Measurements from ENCODE around the gene METTL25B.
A peak's percentile ranks its signal among the peaks of the same experiment; 100 is the strongest.

METTL25B gene

GRCh38 chr1:156714830-156715229 is 13.4 kb upstream of the METTL25B start:
- in situ Hi-C loops (cut with HindIII; ENCODE audit: low pct_ligation_motif_present, low pct_unique_long_range_greater_than_20kb, low sequenced_read_pairs): no loop called here
- DNase-seq: no peak

GRCh38 chr1:156717351-156717750 is 10.9 kb upstream of the METTL25B start:
- DNase-seq: no peak
- in situ Hi-C loops (cut with HindIII; ENCODE audit: low pct_ligation_motif_present, low pct_unique_long_range_greater_than_20kb, low sequenced_read_pairs): no loop called here

- no peak for DNase-seq
- in situ Hi-C loops (cut with HindIII; ENCODE audit: low pct_ligation_motif_present, low pct_unique_long_range_greater_than_20kb, low sequenced_read_pairs): no loop called here
Observed at GRCh38 chr1:156721131-156721530, 7.1 kb upstream of the METTL25B start.

GRCh38 chr1:156721535-156721934 is 6.7 kb upstream of the METTL25B start:
- DNase-seq: no peak
- in situ Hi-C loops (cut with HindIII; ENCODE audit: low pct_ligation_motif_present, low pct_unique_long_range_greater_than_20kb, low sequenced_read_pairs): no loop called here

GRCh38 chr1:156725683-156726280 is 2.5 kb upstream of the METTL25B start:
- in situ Hi-C loops (cut with HindIII; ENCODE audit: low pct_ligation_motif_present, low pct_unique_long_range_greater_than_20kb, low sequenced_read_pairs): no loop called here

GRCh38 chr1:156726549-156727226 is 1.6 kb upstream of the METTL25B start:
- peak; percentile 79 for DNase-seq
- in situ Hi-C loops (cut with HindIII; ENCODE audit: low pct_ligation_motif_present, low pct_unique_long_range_greater_than_20kb, low sequenced_read_pairs): no loop called here

More at GRCh38 chr1:156725683-156726280, 2.5 kb upstream of the METTL25B start:
- DNase-seq: peak; percentile 91

GRCh38 chr1:156727492-156727891 is 777 bp upstream of the METTL25B start:
- in situ Hi-C loops (cut with HindIII; ENCODE audit: low pct_ligation_motif_present, low pct_unique_long_range_greater_than_20kb, low sequenced_read_pairs): no loop called here

GRCh38 chr1:156728599-156729462 is 562 bp downstream of the METTL25B start, which contains the start of gene ISG20L2:
TSS of gene ISG20L2 (minus strand) at chr1:156728766. CDS start at chr1:156727652, 1,114 bp downstream.
- DNase-seq: peak; percentile 99
- in situ Hi-C loops (cut with HindIII; ENCODE audit: low pct_ligation_motif_present, low pct_unique_long_range_greater_than_20kb, low sequenced_read_pairs): no loop called here

More at GRCh38 chr1:156727492-156727891, 777 bp upstream of the METTL25B start:
- no peak for DNase-seq

- no peak for DNase-seq
- in situ Hi-C loops (cut with HindIII; ENCODE audit: low pct_ligation_motif_present, low pct_unique_long_range_greater_than_20kb, low sequenced_read_pairs): no loop called here
Observed at GRCh38 chr1:156733989-156734584, 5.8 kb downstream of the METTL25B start.

- DNase-seq: no peak
- in situ Hi-C loops (cut with HindIII; ENCODE audit: low pct_ligation_motif_present, low pct_unique_long_range_greater_than_20kb, low sequenced_read_pairs): no loop called here
Observed at GRCh38 chr1:156738407-156738806, 10.1 kb downstream of the METTL25B start.

- DNase-seq: no peak
- in situ Hi-C loops (cut with HindIII; ENCODE audit: low pct_ligation_motif_present, low pct_unique_long_range_greater_than_20kb, low sequenced_read_pairs): no loop called here
Observed at GRCh38 chr1:156738916-156739315, 10.6 kb downstream of the METTL25B start.

GRCh38 chr1:156740237-156740740 is 12.0 kb downstream of the METTL25B start:
- DNase-seq: no peak
- in situ Hi-C loops (cut with HindIII; ENCODE audit: low pct_ligation_motif_present, low pct_unique_long_range_greater_than_20kb, low sequenced_read_pairs): no loop called here

- peak; percentile 100 for DNase-seq
- in situ Hi-C loops (cut with HindIII; ENCODE audit: low pct_ligation_motif_present, low pct_unique_long_range_greater_than_20kb, low sequenced_read_pairs): no loop called here
Observed at GRCh38 chr1:156740741-156741480, 12.6 kb downstream of the METTL25B start, which contains the start of gene MRPL24. TSS of gene MRPL24 (minus strand) at chr1:156741088. CDS start at chr1:156738704, 2,384 bp downstream.

- in situ Hi-C loops (cut with HindIII; ENCODE audit: low pct_ligation_motif_present, low pct_unique_long_range_greater_than_20kb, low sequenced_read_pairs): no loop called here
- no peak for DNase-seq
Observed at GRCh38 chr1:156741481-156741983, 13.3 kb downstream of the METTL25B start.

GRCh38 chr1:156742017-156742416 is 13.7 kb downstream of the METTL25B start:
- in situ Hi-C loops (cut with HindIII; ENCODE audit: low pct_ligation_motif_present, low pct_unique_long_range_greater_than_20kb, low sequenced_read_pairs): no loop called here

GRCh38 chr1:156742801-156743200 is 14.5 kb downstream of the METTL25B start:
- DNase-seq: no peak

More at GRCh38 chr1:156742017-156742416, 13.7 kb downstream of the METTL25B start:
- no peak for DNase-seq

GRCh38 chr1:156743367-156744302 is 15.4 kb downstream of the METTL25B start:
- in situ Hi-C loops (cut with HindIII; ENCODE audit: low pct_ligation_motif_present, low pct_unique_long_range_greater_than_20kb, low sequenced_read_pairs): no loop called here
- no peak for DNase-seq

More at GRCh38 chr1:156742801-156743200, 14.5 kb downstream of the METTL25B start:
- in situ Hi-C loops (cut with HindIII; ENCODE audit: low pct_ligation_motif_present, low pct_unique_long_range_greater_than_20kb, low sequenced_read_pairs): no loop called here

All from ACHN (cell line).